HG03196 (cell line): ENCODE results near the gene MCEMP1.

ENCODE experiments used
- ATAC-seq: cut with Tn5 transposase; IDR thresholded peaks from one replicate; pipeline ENCODE4 v1.9.1; 2021; ENCODE audit not compliant: unreplicated experiment

The MCEMP1 gene

DNA sequence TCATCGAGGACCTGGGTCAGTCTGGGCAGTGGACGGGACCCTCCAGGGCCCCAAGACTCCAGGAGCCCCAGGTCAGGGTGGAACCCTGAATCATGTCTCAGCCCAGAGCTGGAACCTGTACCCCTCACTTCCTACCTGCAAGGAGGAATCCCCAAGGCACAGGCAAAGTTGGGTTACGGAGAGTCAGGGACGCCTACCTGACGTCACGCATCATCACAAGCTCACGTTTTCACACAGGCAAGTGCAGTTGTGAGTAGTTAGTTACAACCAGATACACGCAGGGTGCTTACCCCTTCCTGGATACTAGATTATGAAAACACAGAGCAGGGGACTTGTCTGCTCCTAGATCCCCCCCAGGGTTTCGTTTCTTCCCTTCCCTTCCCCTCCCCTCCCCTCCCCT, 6.1 kb upstream of the MCEMP1 start:
- no peak for ATAC-seq

DNA sequence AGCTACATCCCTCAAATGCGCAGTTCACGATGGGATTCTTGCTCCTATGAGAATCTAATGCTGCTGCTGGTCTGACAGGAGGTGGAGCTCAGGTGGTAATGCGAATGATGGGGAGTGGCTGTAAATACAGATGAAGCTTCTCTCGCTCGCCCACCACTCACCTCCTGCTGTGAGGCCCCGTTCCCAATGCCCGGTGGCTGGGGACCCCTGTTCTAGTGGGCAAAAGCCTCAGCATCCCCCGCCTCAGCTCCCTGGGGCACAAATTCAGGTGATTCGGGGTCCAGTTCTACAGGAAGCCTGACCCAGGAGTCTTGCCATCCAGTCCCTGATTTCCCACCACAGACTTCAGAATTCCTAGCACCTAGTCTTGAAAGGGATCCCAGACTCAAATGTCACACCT, 4.4 kb upstream of the MCEMP1 start:
- ATAC-seq, result no peak

- no peak for ATAC-seq
Observed at GRCh38 chr19:7674010-7675005, 2.6 kb upstream of the MCEMP1 start.

DNA sequence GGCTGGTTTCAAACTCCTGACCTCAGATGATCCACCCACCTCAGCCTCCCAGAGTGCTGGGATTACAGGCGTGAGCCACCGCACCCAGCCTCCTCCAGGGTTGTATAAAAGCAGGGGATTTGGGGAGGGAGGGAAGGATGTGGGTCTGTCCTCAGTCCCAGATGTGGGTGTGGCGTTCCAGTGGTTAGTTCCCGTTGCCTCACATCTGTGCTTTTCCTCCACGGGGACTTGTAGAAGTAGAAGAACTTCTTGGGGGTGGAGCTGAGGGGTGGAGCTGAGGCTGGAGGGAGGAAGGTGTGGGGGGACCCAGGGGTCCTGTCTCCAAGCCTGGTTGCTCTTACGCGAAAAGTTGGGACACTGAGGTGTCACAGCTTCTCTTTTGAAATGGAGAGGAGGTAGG, 514 bp upstream of the MCEMP1 start:
- no peak for ATAC-seq

- no peak for ATAC-seq
Observed at GRCh38 chr19:7677669-7678311, 900 bp downstream of the MCEMP1 start.

DNA sequence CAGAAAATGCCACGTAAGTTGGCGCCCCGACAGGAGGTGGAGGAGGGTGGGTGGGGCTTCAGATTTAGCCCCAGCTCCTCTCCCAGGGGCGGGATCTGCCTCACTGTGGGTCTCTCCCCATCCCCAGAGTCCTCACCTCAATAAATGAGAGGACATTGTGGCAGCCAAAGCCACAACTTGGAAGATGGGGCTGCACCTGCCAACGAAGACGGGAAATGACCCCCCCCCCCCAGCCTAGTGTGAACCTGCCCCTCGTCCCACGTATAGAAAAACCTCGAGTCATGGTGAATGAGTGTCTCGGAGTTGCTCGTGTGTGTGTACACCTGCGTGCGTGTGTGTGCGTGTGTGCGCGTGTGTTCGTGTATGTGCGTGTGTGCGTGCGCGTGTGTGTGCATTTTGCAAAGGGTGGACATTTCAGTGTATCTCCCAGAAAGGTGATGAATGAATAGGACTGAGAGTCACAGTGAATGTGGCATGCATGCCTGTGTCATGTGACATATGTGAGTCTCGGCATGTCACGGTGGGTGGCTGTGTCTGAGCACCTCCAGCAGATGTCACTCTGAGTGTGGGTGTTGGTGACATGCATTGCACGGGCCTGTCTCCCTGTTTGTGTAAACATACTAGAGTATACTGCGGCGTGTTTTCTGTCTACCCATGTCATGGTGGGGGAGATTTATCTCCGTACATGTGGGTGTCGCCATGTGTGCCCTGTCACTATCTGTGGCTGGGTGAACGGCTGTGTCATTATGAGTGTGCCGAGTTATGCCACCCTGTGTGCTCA, 2.3 kb downstream of the MCEMP1 start:
- peak; percentile 33 for ATAC-seq

DNA sequence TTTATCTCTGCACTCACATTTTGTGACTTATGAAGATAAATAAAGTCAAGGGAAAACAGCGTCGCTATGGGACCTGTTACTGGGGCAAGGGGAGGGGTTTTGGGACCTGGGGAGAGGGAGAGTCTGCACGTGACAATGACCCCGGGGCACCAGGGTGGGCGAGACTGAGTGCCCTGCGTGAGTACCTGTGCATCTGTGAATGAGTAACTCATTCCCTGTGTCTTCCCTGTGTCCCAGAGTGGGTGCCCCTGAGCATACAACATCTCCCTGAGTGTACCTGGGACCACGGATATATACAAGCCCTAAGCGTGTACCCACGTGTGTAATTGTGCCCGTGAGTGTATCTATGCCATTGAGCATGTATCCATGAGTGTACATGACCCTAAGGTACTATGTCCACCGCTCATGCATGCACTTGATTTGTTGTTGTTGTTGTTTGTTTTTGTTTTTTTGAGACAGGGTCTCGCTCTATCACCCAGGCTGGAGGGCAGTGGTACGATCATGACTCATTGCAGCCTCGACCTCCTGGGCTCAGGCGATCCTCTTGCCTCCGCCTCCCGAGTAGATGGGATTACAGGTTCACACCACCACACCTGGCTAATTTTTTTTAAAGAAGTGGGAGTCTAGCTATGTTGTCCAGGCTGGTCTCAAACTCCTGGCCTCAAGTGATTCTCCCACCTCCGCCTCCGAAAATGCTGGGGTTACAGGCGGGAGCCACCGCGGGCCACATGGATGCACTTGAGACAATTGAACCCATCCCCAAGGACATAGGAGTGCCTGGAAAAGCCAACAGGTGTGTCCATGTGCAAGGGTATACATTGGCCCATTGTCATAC, 3.1 kb downstream of the MCEMP1 start:
- ATAC-seq, result no peak

DNA sequence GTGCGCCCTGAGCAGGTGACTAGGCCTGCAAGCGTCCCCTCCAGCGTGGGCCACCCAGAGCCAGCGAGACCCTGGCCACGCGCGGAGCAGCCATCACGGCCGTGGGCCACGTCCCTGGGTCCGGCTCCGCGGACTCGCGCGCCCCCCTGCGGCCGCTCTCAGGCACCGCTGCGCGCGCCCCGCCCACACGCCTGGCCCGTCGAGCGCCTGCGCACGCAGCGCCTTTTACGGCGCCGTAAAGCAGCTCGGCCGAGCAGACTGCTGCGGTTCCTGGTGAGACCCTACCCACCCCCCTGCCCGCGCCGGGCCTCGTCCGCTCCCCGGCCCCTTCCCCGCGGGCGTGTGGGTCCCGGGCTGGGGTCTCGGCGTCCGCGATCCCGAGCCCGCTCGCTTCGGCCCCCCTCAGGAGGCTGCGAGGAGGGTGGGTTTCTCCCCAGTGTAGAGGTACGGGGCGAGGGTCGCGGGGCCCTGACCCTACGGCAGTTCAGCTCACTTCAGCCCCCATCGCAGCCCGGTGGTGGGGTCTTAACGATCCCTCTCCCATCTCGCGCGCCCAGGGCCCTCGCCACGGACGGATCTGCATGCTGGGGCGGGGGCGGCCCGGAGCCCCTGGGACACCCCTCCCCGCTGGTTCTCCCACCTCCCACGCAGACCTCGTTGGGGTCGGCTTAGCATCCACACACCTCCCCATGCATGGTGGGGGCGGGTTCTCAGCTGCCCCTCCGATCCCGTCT, 3.9 kb downstream of the MCEMP1 start, which contains the start of gene TRAPPC5:
Gene TRAPPC5, plus strand, starts transcription at position 228 of the 734 bp plus-strand sequence. CDS start 1,421 bp downstream, outside the sequence.
- peak; percentile 59 for ATAC-seq

GRCh38 chr19:7681340-7682174, 4.7 kb downstream of the MCEMP1 start:
- ATAC-seq, result peak; percentile 4

- ATAC-seq, result no peak
Observed at GRCh38 chr19:7682175-7682855, 5.4 kb downstream of the MCEMP1 start.

- no peak for ATAC-seq
Observed at GRCh38 chr19:7685546-7686445, 8.9 kb downstream of the MCEMP1 start.

GRCh38 chr19:7687177-7687576, 10.3 kb downstream of the MCEMP1 start:
- no peak for ATAC-seq

GRCh38 chr19:7689165-7689564, 12.3 kb downstream of the MCEMP1 start:
- ATAC-seq, result no peak

- ATAC-seq, result no peak
Observed at GRCh38 chr19:7690779-7691258, 13.9 kb downstream of the MCEMP1 start.

GRCh38 chr19:7691497-7691896, 14.6 kb downstream of the MCEMP1 start:
- ATAC-seq, result no peak

GRCh38 chr19:7692417-7693088, 15.7 kb downstream of the MCEMP1 start:
- ATAC-seq, result no peak

DNA sequence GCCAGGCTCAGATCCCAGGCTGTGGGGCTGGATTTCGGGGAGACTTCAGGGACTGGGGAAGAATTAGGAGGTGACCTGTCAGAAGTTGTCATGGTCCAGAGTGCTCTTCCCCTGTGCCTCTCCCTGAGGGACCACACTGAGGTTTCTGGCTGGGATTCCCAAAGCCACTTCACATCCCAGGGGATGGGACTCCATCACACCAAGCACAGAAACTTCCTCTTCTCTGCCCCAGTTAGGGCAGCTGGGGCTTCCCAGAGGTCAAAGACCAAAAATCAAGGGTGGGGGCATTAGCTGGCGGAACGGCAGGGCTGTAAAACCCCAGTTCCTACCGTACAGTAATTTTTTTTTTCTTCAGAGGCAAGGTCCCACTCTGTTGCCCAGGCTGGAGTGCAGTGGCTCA, 17.6 kb downstream of the MCEMP1 start:
- no peak for ATAC-seq
